Retinal pigment epithelial cell (primary cell): ENCODE results near the gene EPC2.

Source experiments
- DNase-seq: peaks from one replicate; pipeline ENCODE4 v3.0.0-alpha.2; 2010; ENCODE audit warnings: low read depth
- H3K4me3 ChIP-seq: 2 replicates; pipeline ENCODE4 v1.5.1; 2011; ENCODE audit warnings: mild to moderate bottlenecking, low read length, control low read depth, moderate library complexity
- CTCF ChIP-seq: conservative IDR thresholded peaks from 2 replicates; pipeline ENCODE4 v1.5.1; 2011; ENCODE audit warnings: low read depth, low read length, control low read depth, inconsistent platforms

EPC2 gene

GRCh38 chr2:148649936-148650335 is 5.4 kb downstream of the EPC2 start:
- DNase-seq: no peak
- H3K4me3 ChIP-seq: no peak overlapping the region
- TF ChIP-seq CTCF: no peak

GRCh38 chr2:148650881-148651280 is 6.3 kb downstream of the EPC2 start:
- H3K4me3 ChIP-seq: no peak overlapping the region
- no peak for TF ChIP-seq CTCF
- DNase-seq: no peak

- H3K4me3 ChIP-seq: no peak overlapping the region
- no peak for DNase-seq
- no peak for TF ChIP-seq CTCF
Measured at GRCh38 chr2:148651972-148652371, 7.4 kb downstream of the EPC2 start.

- TF ChIP-seq CTCF: no peak
- DNase-seq: no peak
- no peak overlapping the region for H3K4me3 ChIP-seq
Measured at GRCh38 chr2:148653437-148653836, 8.9 kb downstream of the EPC2 start.

- TF ChIP-seq CTCF: no peak
- H3K4me3 ChIP-seq: no peak overlapping the region
- DNase-seq: no peak
Measured at GRCh38 chr2:148654435-148654834, 9.9 kb downstream of the EPC2 start.

GRCh38 chr2:148656516-148656915 is 12.0 kb downstream of the EPC2 start:
- no peak for DNase-seq
- TF ChIP-seq CTCF: no peak
- no peak overlapping the region for H3K4me3 ChIP-seq

- no peak for TF ChIP-seq CTCF
- H3K4me3 ChIP-seq: no peak overlapping the region
- peak; percentile 58 for DNase-seq
Measured at GRCh38 chr2:148658807-148659722, 14.5 kb downstream of the EPC2 start.
